ENCODE results near the gene SPOUT1.

The SPOUT1 gene

DNA sequence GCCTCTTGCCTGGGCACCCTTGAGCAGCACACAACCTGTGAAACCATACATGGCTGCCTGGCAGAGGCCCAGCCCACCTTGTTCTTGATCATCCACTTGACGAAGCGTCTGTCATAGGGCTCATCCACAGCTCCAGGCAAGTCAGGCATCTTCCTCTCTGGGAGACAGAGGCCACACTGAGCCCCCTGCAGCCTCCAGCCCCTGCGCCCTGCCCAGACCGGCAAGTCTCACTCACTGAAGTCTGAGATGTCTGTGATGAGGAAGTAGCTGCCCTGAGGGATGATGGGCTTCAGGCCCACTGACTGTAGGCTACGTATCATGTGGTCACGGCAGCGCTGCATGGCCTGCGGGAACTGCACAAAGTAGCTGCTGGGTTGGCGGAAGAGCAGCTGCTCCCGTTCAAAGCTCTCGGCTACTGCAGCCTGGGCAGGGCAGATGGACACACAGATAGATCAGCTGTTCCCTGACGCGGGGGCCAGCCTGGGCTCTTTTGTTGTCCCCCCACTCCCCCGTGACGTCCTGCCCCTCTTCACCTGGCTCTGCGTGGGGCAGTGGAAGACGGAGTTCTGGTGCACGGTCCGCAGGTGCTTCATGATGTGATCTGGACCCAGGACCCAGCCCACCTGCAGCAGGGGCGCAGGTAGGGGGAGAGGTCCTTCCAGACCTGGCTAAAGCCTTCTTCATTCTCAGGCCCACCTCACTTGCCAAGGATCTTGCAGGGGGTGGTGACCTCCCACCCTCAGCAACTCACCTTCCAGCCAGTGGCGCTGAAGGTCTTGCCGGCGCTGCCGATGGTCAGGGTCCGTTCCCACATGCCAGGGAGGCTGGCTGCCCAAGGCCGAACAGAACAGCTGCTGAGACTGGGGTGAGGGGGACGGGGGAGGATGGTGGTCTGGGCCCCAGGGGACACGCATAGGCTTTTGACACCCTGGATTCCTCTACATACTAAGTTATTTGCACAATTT lies 5.9 kb upstream of the SPOUT1 start:
- no peak overlapping the region for H3K4me3 ChIP-seq (ENCODE audit: low read depth, low read length)
- DNase-seq (ENCODE audit: low read depth, low spot score), result no peak
- TF ChIP-seq, protein P1, sequence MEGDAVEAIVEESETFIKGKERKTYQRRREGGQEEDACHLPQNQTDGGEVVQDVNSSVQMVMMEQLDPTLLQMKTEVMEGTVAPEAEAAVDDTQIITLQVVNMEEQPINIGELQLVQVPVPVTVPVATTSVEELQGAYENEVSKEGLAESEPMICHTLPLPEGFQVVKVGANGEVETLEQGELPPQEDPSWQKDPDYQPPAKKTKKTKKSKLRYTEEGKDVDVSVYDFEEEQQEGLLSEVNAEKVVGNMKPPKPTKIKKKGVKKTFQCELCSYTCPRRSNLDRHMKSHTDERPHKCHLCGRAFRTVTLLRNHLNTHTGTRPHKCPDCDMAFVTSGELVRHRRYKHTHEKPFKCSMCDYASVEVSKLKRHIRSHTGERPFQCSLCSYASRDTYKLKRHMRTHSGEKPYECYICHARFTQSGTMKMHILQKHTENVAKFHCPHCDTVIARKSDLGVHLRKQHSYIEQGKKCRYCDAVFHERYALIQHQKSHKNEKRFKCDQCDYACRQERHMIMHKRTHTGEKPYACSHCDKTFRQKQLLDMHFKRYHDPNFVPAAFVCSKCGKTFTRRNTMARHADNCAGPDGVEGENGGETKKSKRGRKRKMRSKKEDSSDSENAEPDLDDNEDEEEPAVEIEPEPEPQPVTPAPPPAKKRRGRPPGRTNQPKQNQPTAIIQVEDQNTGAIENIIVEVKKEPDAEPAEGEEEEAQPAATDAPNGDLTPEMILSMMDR (IDR thresholded peaks at IDR 0.05; ENCODE audit: low read depth, low read length), result no peak
- in situ Hi-C loops (cut with HindIII; ENCODE audit: low sequenced_read_pairs), result no loop called here

DNA sequence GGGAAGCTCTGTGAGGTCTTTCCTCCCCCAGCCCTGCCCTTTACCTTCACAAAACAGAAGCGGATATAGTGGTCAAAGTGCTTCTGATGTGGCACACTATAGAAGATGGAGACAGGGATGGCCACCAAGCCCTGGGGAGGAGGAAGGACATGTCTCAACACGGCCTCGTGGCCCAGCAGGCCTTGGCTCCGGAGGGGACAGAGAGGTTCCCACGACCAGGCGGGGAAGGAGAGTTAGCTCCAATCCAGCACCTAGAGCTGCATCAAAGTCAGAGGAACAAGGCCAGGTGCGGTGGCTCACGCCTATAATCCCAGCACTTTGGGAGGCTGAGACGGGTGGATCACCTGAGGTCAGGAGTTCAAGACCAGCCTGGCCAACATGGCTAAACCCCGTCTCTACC lies 4.1 kb upstream of the SPOUT1 start:
- no peak overlapping the region for H3K4me3 ChIP-seq (ENCODE audit: low read depth, low read length)
- no peak for DNase-seq (ENCODE audit: low read depth, low spot score)
- in situ Hi-C loops (cut with HindIII; ENCODE audit: low sequenced_read_pairs), result no loop called here
- TF ChIP-seq, protein P1 (IDR thresholded peaks at IDR 0.05; ENCODE audit: low read depth, low read length), result no peak

DNA sequence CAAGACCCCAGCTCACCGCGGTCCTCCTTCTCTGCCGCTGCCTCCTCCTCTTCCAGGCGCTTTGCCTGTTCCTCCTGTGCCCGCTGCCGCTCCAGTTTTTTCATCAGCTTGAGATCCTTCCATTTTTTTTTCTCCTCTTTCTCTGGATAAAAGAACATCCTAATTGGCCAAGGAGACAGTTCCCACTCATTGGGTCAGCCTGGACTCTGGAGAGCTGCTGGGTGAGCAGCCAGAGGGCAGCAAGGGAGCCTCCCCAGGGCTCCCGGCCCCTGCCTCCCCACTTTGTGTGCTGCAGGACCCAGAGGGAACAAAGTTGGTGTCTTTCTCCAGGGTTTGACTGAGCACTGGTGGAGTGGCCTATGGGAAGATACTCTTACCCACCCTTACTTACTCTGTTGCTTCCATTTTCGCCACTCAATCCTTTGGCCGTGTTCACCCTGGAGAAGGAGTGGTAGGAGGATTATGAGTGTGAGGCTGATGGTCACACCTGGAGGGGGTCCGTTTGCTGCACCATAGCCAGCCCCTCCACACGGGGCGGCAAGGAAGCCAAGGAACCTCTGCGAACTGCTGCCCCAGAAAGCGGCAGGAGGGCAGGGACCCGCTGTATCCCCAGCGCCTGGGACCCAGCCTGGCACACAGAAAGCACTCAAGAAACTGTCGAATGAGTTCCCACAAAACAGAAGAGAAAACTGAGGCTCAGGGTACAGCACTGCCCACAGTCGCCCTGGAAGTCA lies 708 bp downstream of the SPOUT1 start:
- H3K4me3 ChIP-seq (ENCODE audit: low read depth, low read length), result peak overlapping the region; percentile 86
- DNase-seq (ENCODE audit: low read depth, low spot score), result no peak
- TF ChIP-seq, protein P1 (IDR thresholded peaks at IDR 0.05; ENCODE audit: low read depth, low read length), result no peak
- in situ Hi-C loops (cut with HindIII; ENCODE audit: low sequenced_read_pairs), result no loop called here

DNA sequence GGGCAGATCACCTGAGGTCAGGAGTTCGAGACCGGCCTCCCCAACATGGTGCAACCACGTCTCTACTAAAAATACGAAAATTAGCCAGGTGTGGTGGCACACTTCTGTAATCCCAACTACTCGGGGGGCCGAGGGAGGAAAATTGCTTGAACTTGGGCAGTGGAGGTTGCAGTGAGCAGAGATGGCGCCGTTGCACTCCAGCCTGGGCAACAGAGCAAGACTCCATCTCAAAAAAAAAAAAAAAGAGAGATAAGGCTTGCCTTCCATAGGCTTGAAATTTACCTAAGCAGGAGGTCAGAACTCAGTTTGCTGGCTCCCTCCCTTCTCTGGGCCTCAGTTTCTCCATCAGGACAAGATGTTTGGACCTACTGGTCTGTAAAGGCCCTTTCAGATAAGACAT lies 1.3 kb downstream of the SPOUT1 start:
- H3K4me3 ChIP-seq (ENCODE audit: low read depth, low read length), result no peak overlapping the region
- TF ChIP-seq, protein P1 (IDR thresholded peaks at IDR 0.05; ENCODE audit: low read depth, low read length), result no peak
- DNase-seq (ENCODE audit: low read depth, low spot score), result no peak
- in situ Hi-C loops (cut with HindIII; ENCODE audit: low sequenced_read_pairs), result no loop called here

DNA sequence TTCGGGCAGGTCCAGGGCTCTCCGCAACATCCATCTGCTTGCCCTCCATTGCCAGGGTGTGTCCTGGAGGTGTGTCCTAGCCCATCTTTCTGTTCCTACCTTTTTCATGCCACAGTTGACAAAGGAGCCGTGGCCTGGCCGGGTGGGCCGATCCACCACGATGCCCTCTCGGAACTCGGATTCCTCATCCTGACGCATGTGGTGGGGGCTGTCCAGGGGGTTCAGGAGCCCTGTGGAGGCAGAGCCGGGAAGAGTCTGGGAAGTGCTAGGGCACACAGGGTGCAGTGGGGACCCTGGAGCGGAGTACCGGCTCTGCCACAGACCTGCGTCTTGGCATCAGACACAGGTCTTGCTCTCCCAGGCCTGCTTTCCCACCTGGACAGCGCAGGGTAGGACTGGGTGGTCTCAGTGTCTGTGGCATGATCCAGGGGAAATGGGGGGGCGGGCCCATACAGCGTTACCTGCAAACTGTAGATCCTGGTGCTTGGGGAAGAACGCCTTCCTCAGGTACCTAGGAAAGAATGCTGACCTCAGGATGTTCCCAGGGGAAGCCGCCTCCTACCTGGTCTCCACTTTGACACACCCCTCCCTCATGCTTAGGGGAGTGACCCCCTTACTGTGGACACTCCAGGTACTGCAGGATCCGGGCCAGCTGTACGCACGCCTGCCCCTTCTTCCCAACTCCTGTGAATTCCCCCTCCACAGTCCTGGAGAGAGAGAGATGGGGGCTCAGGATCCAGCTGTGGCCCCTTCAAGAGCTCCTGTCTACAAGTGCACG lies 3.5 kb downstream of the SPOUT1 start:
- DNase-seq (ENCODE audit: low read depth, low spot score), result no peak
- in situ Hi-C loops (cut with HindIII; ENCODE audit: low sequenced_read_pairs), result no loop called here
- no peak overlapping the region for H3K4me3 ChIP-seq (ENCODE audit: low read depth, low read length)
- TF ChIP-seq, protein P1 (IDR thresholded peaks at IDR 0.05; ENCODE audit: low read depth, low read length), result no peak

DNA sequence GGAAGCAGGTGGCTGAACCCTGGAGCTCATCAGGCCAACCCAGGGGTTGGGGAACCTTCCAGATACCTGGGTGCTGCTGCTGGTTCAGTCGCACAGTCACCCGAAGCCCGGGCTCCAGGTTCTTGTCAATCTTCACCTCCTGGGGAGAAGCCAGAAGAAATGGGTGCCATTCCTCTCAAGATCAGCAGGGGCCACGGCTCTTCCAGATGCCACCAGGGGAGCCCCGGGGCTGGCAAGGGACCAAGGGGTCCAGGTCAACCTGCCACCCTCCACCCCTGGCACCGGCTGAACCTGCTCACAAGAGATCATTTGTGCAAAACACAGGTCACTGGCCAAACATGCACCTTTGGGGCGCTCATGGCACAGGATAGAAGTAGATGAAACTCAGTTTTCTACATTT lies 4.7 kb downstream of the SPOUT1 start:
- H3K4me3 ChIP-seq (ENCODE audit: low read depth, low read length), result no peak overlapping the region
- in situ Hi-C loops (cut with HindIII; ENCODE audit: low sequenced_read_pairs), result no loop called here
- TF ChIP-seq, protein P1 (IDR thresholded peaks at IDR 0.05; ENCODE audit: low read depth, low read length), result no peak
- DNase-seq (ENCODE audit: low read depth, low spot score), result no peak

Measured in astrocyte of the spinal cord (primary cell).